Measurements from ENCODE around the gene DHX34.
"Not testable (repeated sequence)": the region's sequence is repeated elsewhere in the genome, so short reads cannot be mapped to it uniquely, and the experiment has no call there.

DHX34 gene

GRCh38 chr19:47365455-47365854, 16.3 kb downstream of the DHX34 start:
- DNase-seq, H3K4me3 Mint-ChIP-seq, H3K27ac Mint-ChIP-seq, H3K27me3 Mint-ChIP-seq, H3K4me1 Mint-ChIP-seq, ATAC-seq, H3K9me3 Mint-ChIP-seq: not testable (repeated sequence)
- peaks cover 35% of the 10 kb centered on the region for H3K36me3 Mint-ChIP-seq (ENCODE audit: low read depth)

- Mint-ChIP-seq H3K9me3 (no peaks in the 10 kb centered on the region), H3K4me1 (no peaks in the 10 kb centered on the region), H3K27me3 (no peaks in the 10 kb centered on the region), H3K4me3 (no peak overlapping the region), H3K36me3 (ENCODE audit: low read depth) (peaks cover 27% of the 10 kb centered on the region), H3K27ac (no peak overlapping the region)
- ATAC-seq (no peak), DNase-seq (no peak)
Measured at GRCh38 chr19:47370045-47370611, 21.0 kb downstream of the DHX34 start.

GRCh38 chr19:47371261-47371660, 22.1 kb downstream of the DHX34 start:
- DNase-seq, result no peak
- Mint-ChIP-seq H3K36me3 (ENCODE audit: low read depth) (peaks cover 23% of the 10 kb centered on the region), H3K9me3 (no peaks in the 10 kb centered on the region), H3K27me3 (no peaks in the 10 kb centered on the region), H3K4me1 (no peaks in the 10 kb centered on the region), H3K27ac (no peak overlapping the region), H3K4me3 (no peak overlapping the region)
- ATAC-seq, result no peak

- Mint-ChIP-seq H3K4me3 (no peak overlapping the region), H3K36me3 (ENCODE audit: low read depth) (peaks cover 19% of the 10 kb centered on the region)
Measured at GRCh38 chr19:47372603-47373002, 23.5 kb downstream of the DHX34 start.

GRCh38 chr19:47373246-47374240, 24.4 kb downstream of the DHX34 start:
- no peak for ATAC-seq
- H3K36me3 Mint-ChIP-seq (ENCODE audit: low read depth), result peaks cover 24% of the 10 kb centered on the region
- no peaks in the 10 kb centered on the region for H3K4me1 Mint-ChIP-seq
- H3K27me3 Mint-ChIP-seq, result no peaks in the 10 kb centered on the region
- H3K27ac Mint-ChIP-seq, result no peak overlapping the region
- no peaks in the 10 kb centered on the region for H3K9me3 Mint-ChIP-seq
- no peak overlapping the region for H3K4me3 Mint-ChIP-seq
- no peak for DNase-seq

More at GRCh38 chr19:47372603-47373002, 23.5 kb downstream of the DHX34 start:
- Mint-ChIP-seq H3K27ac (no peak overlapping the region), H3K9me3 (no peaks in the 10 kb centered on the region), H3K4me1 (no peaks in the 10 kb centered on the region), H3K27me3 (no peaks in the 10 kb centered on the region)
- DNase-seq, result no peak
- ATAC-seq, result no peak

GRCh38 chr19:47374876-47375693, 26.0 kb downstream of the DHX34 start:
- no peaks in the 10 kb centered on the region for H3K9me3 Mint-ChIP-seq
- DNase-seq (no peak), ATAC-seq (no peak)
- H3K4me1 Mint-ChIP-seq, result peaks cover 2% of the 10 kb centered on the region
- H3K27me3 Mint-ChIP-seq, result no peaks in the 10 kb centered on the region
- peaks cover 24% of the 10 kb centered on the region for H3K36me3 Mint-ChIP-seq (ENCODE audit: low read depth)
- H3K4me3 Mint-ChIP-seq, result no peak overlapping the region
- H3K27ac Mint-ChIP-seq, result no peak overlapping the region

- no peak for DNase-seq
- Mint-ChIP-seq H3K27me3 (no peaks in the 10 kb centered on the region), H3K27ac (no peak overlapping the region), H3K4me1 (peaks cover 7% of the 10 kb centered on the region), H3K36me3 (ENCODE audit: low read depth) (peaks cover 28% of the 10 kb centered on the region), H3K4me3 (no peak overlapping the region), H3K9me3 (no peaks in the 10 kb centered on the region)
- no peak for ATAC-seq
Measured at GRCh38 chr19:47375694-47376588, 26.8 kb downstream of the DHX34 start.

- peaks cover 12% of the 10 kb centered on the region for H3K4me1 Mint-ChIP-seq
- no peak overlapping the region for H3K27ac Mint-ChIP-seq
- DNase-seq (no peak), ATAC-seq (no peak)
- H3K9me3 Mint-ChIP-seq, result no peaks in the 10 kb centered on the region
- H3K4me3 Mint-ChIP-seq, result no peak overlapping the region
- H3K36me3 Mint-ChIP-seq (ENCODE audit: low read depth), result peaks cover 30% of the 10 kb centered on the region
- no peaks in the 10 kb centered on the region for H3K27me3 Mint-ChIP-seq
Measured at GRCh38 chr19:47376589-47377144, 27.6 kb downstream of the DHX34 start.

GRCh38 chr19:47377208-47377701, 28.1 kb downstream of the DHX34 start:
- Mint-ChIP-seq H3K27me3 (no peaks in the 10 kb centered on the region), H3K4me1 (peaks cover 15% of the 10 kb centered on the region), H3K4me3 (no peak overlapping the region), H3K36me3 (ENCODE audit: low read depth) (peaks cover 29% of the 10 kb centered on the region), H3K27ac (no peak overlapping the region), H3K9me3 (no peaks in the 10 kb centered on the region)
- no peak for DNase-seq
- ATAC-seq, result no peak

GRCh38 chr19:47377801-47378200, 28.7 kb downstream of the DHX34 start:
- DNase-seq, result no peak
- Mint-ChIP-seq H3K27ac (no peak overlapping the region), H3K4me1 (peaks cover 15% of the 10 kb centered on the region), H3K36me3 (ENCODE audit: low read depth) (peaks cover 29% of the 10 kb centered on the region), H3K9me3 (no peaks in the 10 kb centered on the region), H3K4me3 (no peak overlapping the region), H3K27me3 (no peaks in the 10 kb centered on the region)
- ATAC-seq, result no peak

- no peaks in the 10 kb centered on the region for H3K27me3 Mint-ChIP-seq
Measured at GRCh38 chr19:47378246-47378645, 29.1 kb downstream of the DHX34 start.

GRCh38 chr19:47379381-47379938, 30.3 kb downstream of the DHX34 start:
- no peaks in the 10 kb centered on the region for H3K27me3 Mint-ChIP-seq
- DNase-seq, result no peak

More at GRCh38 chr19:47378246-47378645, 29.1 kb downstream of the DHX34 start:
- Mint-ChIP-seq H3K4me1 (peaks cover 19% of the 10 kb centered on the region), H3K36me3 (ENCODE audit: low read depth) (peaks cover 29% of the 10 kb centered on the region), H3K4me3 (no peak overlapping the region), H3K9me3 (no peaks in the 10 kb centered on the region), H3K27ac (no peak overlapping the region)
- DNase-seq (no peak), ATAC-seq (no peak)

GRCh38 chr19:47380559-47380958, 31.4 kb downstream of the DHX34 start:
- H3K4me3 Mint-ChIP-seq, result no peak overlapping the region
- H3K27ac Mint-ChIP-seq, result no peak overlapping the region
- ATAC-seq (no peak), DNase-seq (no peak)
- peaks cover 24% of the 10 kb centered on the region for H3K4me1 Mint-ChIP-seq
- peaks cover 25% of the 10 kb centered on the region for H3K36me3 Mint-ChIP-seq (ENCODE audit: low read depth)
- H3K9me3 Mint-ChIP-seq, result no peaks in the 10 kb centered on the region
- no peaks in the 10 kb centered on the region for H3K27me3 Mint-ChIP-seq

More at GRCh38 chr19:47379381-47379938, 30.3 kb downstream of the DHX34 start:
- H3K4me3 Mint-ChIP-seq, result no peak overlapping the region
- H3K36me3 Mint-ChIP-seq (ENCODE audit: low read depth), result peaks cover 28% of the 10 kb centered on the region
- peaks cover 24% of the 10 kb centered on the region for H3K4me1 Mint-ChIP-seq
- H3K27ac Mint-ChIP-seq, result no peak overlapping the region
- no peaks in the 10 kb centered on the region for H3K9me3 Mint-ChIP-seq
- ATAC-seq, result no peak
